GM18505 (cell line): Measurements from ENCODE around the gene CGA.

Experiments
- ATAC-seq: cut with Tn5 transposase; IDR thresholded peaks from one replicate; pipeline ENCODE4 v1.9.1; 2021; ENCODE audit not compliant: unreplicated experiment
- POLR2A ChIP-seq: IDR thresholded peaks from 4 replicates; pipeline ENCODE4 v1.6.1; 2011; ENCODE audit warnings: borderline replicate concordance; ENCODE audit not compliant: insufficient read depth, insufficient read length; ENCODE audit errors: extremely low read depth

CGA gene

DNA sequence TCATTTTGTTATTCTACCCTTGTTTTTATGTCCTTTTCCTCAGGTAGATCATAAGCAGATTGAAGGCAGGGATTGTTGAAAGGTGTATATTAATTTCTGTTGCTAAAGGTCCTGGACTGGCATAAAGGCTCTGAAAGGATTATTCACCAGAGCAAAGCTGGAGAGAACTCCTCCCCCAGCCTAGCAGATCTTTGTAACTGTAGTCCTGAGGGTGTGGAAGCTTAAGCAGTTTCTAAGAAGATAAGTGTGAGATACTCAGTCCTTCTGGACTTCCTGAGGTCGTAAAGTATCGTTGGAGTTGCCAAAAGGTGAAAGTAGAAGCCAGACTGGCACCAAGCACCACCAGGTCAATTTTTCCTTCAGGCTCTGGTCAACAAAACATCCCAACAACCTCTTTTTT is 24.2 kb downstream of the CGA start:
- TF ChIP-seq POLR2A: no peak
- no peak for ATAC-seq

DNA sequence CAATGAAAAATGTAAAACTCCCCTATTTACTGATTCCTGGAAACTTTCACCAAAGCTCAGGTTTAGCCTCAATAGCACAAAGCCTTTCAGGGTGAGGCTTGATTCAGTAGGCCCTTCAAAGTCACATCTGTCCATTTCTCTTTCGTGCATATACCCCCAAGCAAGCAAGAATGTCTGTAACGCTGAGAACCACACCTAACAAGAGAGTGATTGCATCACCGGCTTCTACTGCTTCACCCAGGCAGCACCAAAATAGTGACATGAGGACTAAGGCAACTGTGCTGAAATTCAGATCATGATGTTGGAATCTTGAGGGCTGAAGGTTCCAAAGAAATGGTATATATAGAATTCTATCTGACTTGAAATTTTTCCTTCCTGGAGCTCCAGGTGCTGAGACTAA is 26.1 kb downstream of the CGA start:
- no peak for ATAC-seq
- no peak for TF ChIP-seq POLR2A

- ATAC-seq: no peak
- TF ChIP-seq POLR2A: no peak
These were observed 28.2 kb downstream of the CGA start for GRCh38 chr6:87066449-87067333.

GRCh38 chr6:87065117-87065516 is 29.8 kb downstream of the CGA start:
- ATAC-seq: no peak
- no peak for TF ChIP-seq POLR2A

DNA sequence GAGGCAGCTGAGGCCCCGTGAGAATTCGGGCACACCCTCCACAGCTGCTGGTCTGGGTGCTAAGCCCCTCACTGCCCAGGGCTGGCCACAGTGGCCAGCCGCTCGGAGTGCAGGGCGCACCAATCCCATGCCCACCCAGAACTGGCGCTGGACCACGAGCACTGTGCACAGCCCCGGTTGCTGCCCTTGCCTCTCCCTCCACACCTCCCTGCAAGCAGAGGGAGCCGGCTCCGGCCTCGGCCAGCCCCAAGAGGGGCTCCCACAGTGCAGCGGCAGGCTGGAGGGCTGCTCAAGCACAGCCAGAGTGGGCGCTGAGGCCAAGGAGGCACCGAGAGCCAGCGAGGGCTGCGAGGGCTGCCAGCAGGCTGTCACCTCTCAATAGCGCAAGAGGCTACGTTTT is 35.0 kb downstream of the CGA start:
- no peak for ATAC-seq
- TF ChIP-seq POLR2A: no peak

DNA sequence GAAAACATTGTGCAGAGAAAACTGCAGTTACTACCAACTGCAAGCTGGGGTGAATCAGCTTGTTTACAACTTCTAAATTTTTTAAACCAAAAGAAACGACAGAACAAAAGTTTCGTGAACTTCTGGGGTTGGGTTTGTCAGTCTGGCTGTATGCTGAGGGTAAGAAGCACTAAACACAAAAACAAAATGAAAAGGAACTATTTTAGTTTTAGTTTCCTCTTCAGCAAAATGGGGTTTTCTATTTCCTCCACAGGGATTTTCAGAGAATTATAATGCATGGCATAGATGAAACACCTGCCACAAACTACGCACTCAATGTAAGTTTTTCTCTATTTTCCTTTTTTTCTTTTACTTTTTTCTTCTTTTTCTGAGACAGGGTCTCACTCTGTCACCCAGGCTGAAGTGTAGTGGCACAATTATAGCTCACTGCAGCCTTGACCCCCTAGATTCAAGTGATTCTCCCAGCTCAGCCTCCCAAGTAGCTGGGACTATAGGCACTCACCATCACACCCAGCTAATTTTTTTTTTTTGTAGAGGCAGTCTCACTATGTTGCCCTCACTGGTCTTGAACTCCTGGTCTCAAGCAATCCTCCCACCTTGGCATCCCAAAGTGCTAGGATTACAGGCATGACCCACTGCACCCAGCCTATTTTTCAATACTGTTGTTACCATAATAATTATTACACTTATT is 40.6 kb downstream of the CGA start:
- ATAC-seq: no peak
- TF ChIP-seq POLR2A: no peak

- no peak for ATAC-seq
- TF ChIP-seq POLR2A: no peak
These were observed 41.6 kb downstream of the CGA start for GRCh38 chr6:87053312-87053711.

DNA sequence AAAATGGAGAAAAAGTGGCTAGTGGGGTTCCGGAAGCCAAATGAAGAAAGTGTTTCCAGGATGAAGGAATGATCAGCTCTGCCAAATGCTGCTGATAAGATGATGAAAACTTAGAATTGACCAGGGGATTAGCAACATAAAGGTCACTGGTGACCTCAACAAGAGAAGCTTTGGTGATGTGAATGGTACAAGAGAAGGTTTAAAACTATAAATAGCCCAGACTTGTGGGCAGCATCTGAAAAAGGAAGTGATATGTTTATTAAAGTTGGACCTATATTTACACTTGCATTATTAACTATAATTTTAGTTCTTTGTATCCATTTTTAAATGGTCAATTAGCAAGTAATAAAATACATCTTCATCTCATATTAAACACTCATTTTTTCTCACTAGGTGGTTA is 45.1 kb downstream of the CGA start:
- TF ChIP-seq POLR2A: no peak
- ATAC-seq: no peak

- no peak for ATAC-seq
- TF ChIP-seq POLR2A: no peak
These were observed 49.3 kb downstream of the CGA start for GRCh38 chr6:87045521-87046075.

DNA sequence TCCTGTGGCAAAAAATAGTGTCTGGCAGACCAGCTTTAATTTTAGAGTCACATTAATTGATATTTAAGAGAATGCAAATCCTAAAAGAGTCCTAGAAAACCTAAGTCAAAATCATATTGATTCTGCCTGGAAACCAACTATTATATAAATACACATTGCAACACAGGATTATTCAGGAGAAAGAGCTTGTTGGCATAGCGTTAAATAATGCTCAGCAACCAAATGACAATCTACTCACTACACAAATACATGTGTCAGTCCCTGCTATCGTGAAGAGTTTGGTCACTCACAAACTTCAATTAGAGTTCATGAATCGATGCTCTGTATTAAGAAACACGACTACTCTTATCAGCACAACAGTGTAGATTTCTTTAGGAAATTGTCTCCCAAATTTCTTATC is 54.2 kb downstream of the CGA start:
- ATAC-seq: no peak
- TF ChIP-seq POLR2A: no peak
